PFSK-1 (cell line): ENCODE data around the gene DHDDS.

ENCODE experiments used
- POLR2AphosphoS5 ChIP-seq: IDR thresholded peaks from 2 replicates; pipeline ENCODE4 v1.6.1; 2012; ENCODE audit warnings: low read depth, mild to moderate bottlenecking, control low read depth, low read length, moderate library complexity
- TF ChIP-seq, protein P1 (sequence below), 2 experiments: IDR thresholded peaks; 2 replicates each; pipeline versions ENCODE4 v1.6.1 to v1.8.0; 2011 to 2012; ENCODE audit warnings: low read depth in 2 of 2, low read length in 2 of 2, control low read depth in 1 of 2, inconsistent platforms in 1 of 2, mild to moderate bottlenecking in 1 of 2, moderate library complexity in 1 of 2; ENCODE audit not compliant: insufficient read depth in 1 of 2

DNA sequence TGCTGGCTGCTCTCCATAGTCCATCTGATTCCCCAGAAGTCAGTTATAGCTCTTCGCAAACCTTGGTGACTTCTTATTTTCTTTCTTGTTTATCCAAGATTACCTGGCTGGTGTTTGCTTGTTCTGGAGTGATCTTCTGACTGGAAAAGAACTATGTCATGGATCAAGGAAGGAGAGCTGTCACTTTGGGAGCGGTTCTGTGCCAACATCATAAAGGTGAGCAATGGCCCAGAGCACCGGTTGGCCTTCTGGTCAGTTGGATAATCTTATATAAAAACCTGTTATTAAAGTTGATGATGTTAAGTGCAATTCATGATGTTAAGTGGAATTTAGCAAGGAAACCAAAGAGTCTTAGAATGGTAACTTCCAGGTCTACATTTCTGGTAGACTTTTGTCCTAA, 672 bp downstream of the DHDDS start:
- TF ChIP-seq POLR2AphosphoS5: no peak
- TF ChIP-seq, protein P1, sequence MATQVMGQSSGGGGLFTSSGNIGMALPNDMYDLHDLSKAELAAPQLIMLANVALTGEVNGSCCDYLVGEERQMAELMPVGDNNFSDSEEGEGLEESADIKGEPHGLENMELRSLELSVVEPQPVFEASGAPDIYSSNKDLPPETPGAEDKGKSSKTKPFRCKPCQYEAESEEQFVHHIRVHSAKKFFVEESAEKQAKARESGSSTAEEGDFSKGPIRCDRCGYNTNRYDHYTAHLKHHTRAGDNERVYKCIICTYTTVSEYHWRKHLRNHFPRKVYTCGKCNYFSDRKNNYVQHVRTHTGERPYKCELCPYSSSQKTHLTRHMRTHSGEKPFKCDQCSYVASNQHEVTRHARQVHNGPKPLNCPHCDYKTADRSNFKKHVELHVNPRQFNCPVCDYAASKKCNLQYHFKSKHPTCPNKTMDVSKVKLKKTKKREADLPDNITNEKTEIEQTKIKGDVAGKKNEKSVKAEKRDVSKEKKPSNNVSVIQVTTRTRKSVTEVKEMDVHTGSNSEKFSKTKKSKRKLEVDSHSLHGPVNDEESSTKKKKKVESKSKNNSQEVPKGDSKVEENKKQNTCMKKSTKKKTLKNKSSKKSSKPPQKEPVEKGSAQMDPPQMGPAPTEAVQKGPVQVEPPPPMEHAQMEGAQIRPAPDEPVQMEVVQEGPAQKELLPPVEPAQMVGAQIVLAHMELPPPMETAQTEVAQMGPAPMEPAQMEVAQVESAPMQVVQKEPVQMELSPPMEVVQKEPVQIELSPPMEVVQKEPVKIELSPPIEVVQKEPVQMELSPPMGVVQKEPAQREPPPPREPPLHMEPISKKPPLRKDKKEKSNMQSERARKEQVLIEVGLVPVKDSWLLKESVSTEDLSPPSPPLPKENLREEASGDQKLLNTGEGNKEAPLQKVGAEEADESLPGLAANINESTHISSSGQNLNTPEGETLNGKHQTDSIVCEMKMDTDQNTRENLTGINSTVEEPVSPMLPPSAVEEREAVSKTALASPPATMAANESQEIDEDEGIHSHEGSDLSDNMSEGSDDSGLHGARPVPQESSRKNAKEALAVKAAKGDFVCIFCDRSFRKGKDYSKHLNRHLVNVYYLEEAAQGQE (IDR thresholded peaks at IDR 0.05; ENCODE audit: insufficient read depth in 1 of 2, low read depth in 2 of 2, low read length in 2 of 2): no peak
